A673 (cell line): ENCODE results near the gene NR0B2. TPM values are rescaled to one million over a fixed set of nuclear protein-coding genes. Genes with fewer than 3 reads are reported as not detected.
"Not testable (repeated sequence)": the region's sequence is repeated elsewhere in the genome, so short reads cannot be mapped to it uniquely, and the experiment has no call there.

Experiments
- BruUV-seq: library from RNA; stranded (reverse); fragments of 400-500 nt; replicated peaks from 2 replicates; lab custom pipeline; 2021; lab: Mats Ljungman, UMichigan
- CTCF ChIA-PET: fragments of 300-600 bp; sonication (Branson Sonifier 250); formaldehyde crosslinking; loops from one replicate; lab custom pipeline; 2022; ENCODE audit warnings: antibody characterized with exemption; lab: Charles Lee
- POLR2A ChIA-PET: fragments of 300-600 bp; sonication (Branson Sonifier 250); formaldehyde crosslinking; loops from one replicate; lab custom pipeline; 2022; ENCODE audit warnings: antibody characterized with exemption; ENCODE audit not compliant: low non-redundant PET; lab: Charles Lee
- DNase-seq: peaks from one replicate; pipeline ENCODE4 v3.0.0-alpha.2; 2015; ENCODE audit warnings: low spot score
- H3K27ac ChIP-seq: fragments of 200-600 bp; sonication (generic); 2 replicates; pipeline ENCODE4 v1.5.1; 2016; ENCODE audit warnings: mixed run types, low read depth, mild to moderate bottlenecking, mixed read lengths, antibody characterized with exemption, low read length; ENCODE audit not compliant: poor library complexity, severe bottlenecking
- H3K27me3 ChIP-seq: fragments of 200-600 bp; sonication (generic); replicated peaks from 2 replicates; pipeline ENCODE4 v1.6.1; 2017; ENCODE audit warnings: mixed run types, low read depth, mild to moderate bottlenecking, mixed read lengths, antibody characterized with exemption, low read length; ENCODE audit not compliant: insufficient read depth, poor library complexity
- H3K36me3 ChIP-seq: fragments of 200-600 bp; sonication (generic); 2 replicates; pipeline ENCODE4 v1.6.1; 2016; ENCODE audit warnings: mixed run types, mild to moderate bottlenecking, mixed read lengths, antibody characterized with exemption, low read length; ENCODE audit not compliant: insufficient read depth, poor library complexity, severe bottlenecking
- H3K4me1 ChIP-seq: fragments of 200-600 bp; sonication (generic); 2 replicates; pipeline ENCODE4 v1.6.1; 2017; ENCODE audit warnings: mixed run types, mild to moderate bottlenecking, mixed read lengths, antibody characterized with exemption, low read length; ENCODE audit not compliant: insufficient read depth, poor library complexity, severe bottlenecking
- H3K4me3 ChIP-seq: fragments of 200-600 bp; sonication (generic); 2 replicates; pipeline ENCODE4 v1.5.1; 2016; ENCODE audit warnings: low read depth, mixed run types, mild to moderate bottlenecking, mixed read lengths, low read length; ENCODE audit not compliant: poor library complexity, severe bottlenecking
- H3K9me3 ChIP-seq: fragments of 200-600 bp; sonication (generic); 2 replicates; pipeline ENCODE4 v1.6.1; 2016; ENCODE audit warnings: mixed run types, low read depth, mild to moderate bottlenecking, mixed read lengths, antibody characterized with exemption, low read length; ENCODE audit not compliant: poor library complexity, severe bottlenecking
- CTCF ChIP-seq: fragments of 300-800, 200-600 bp; sonication (generic); conservative IDR thresholded peaks from 2 replicates; pipeline ENCODE4 v1.5.1; 2017; ENCODE audit warnings: low read depth, mild to moderate bottlenecking, antibody characterized with exemption, low read length, moderate library complexity, mixed read lengths
- EZH2 ChIP-seq: fragments of 200-600 bp; sonication (generic); IDR thresholded peaks from 2 replicates; pipeline ENCODE4 v1.6.1; 2017; ENCODE audit warnings: borderline replicate concordance, low read depth, mild to moderate bottlenecking, mixed read lengths, antibody characterized with exemption, low read length; ENCODE audit not compliant: poor library complexity, severe bottlenecking
- intact Hi-C: fragments of 100-400 bp; cut with micrococcal nuclease; formaldehyde crosslinking; loops from one replicate; pipeline ENCODE4 v1.10.0; 2022; ENCODE audit not compliant: unreplicated experiment
- total RNA-seq: library from RNA; stranded (reverse); gene quantifications from 2 replicates; pipeline ENCODE4 v1.2.3, GENCODE V29; 2021

The NR0B2 gene
- total RNA-seq, 1 experiment from 2014 or later = not detected

- ChIA-PET POLR2A (no interaction called here), CTCF (no interaction called here)
Observed at GRCh38 chr1:26949266-26949925, 35.6 kb upstream of the NR0B2 start.

GRCh38 chr1:26948725-26949057 is 34.9 kb upstream of the NR0B2 start:
- BruUV-seq, H3K27ac ChIP-seq, POLR2A ChIA-PET, CTCF ChIA-PET, H3K9me3 ChIP-seq, intact Hi-C loops, H3K4me1 ChIP-seq, DNase-seq, H3K4me3 ChIP-seq, H3K27me3 ChIP-seq: not testable (repeated sequence)
- peaks cover 33% of the 10 kb centered on the region for H3K36me3 ChIP-seq

More at GRCh38 chr1:26949266-26949925, 35.6 kb upstream of the NR0B2 start:
- Histone ChIP-seq H3K9me3 (no peaks in the 10 kb centered on the region), H3K27ac (no peak overlapping the region), H3K27me3 (no peaks in the 10 kb centered on the region), H3K4me1 (no peaks in the 10 kb centered on the region), H3K36me3 (peaks cover 26% of the 10 kb centered on the region), H3K4me3 (no peak overlapping the region)
- BruUV-seq = no TSS peak
- no peak for DNase-seq
- TF ChIP-seq CTCF = no peak
- TF ChIP-seq EZH2 = no peak
- intact Hi-C loops = no loop called here

GRCh38 chr1:26946270-26946669 is 32.5 kb upstream of the NR0B2 start:
- H3K27ac ChIP-seq = no peak overlapping the region
- H3K4me1 ChIP-seq = no peaks in the 10 kb centered on the region
- POLR2A ChIA-PET = no interaction called here
- TF ChIP-seq CTCF (no peak), EZH2 (no peak)
- peaks cover 54% of the 10 kb centered on the region for H3K36me3 ChIP-seq
- CTCF ChIA-PET = no interaction called here
- H3K27me3 ChIP-seq = no peaks in the 10 kb centered on the region
- no TSS peak for BruUV-seq
- no peak overlapping the region for H3K4me3 ChIP-seq
- intact Hi-C loops = no loop called here
- no peak for DNase-seq
- H3K9me3 ChIP-seq = no peaks in the 10 kb centered on the region

GRCh38 chr1:26945728-26946127 is 32.0 kb upstream of the NR0B2 start:
- H3K36me3 ChIP-seq = peaks cover 54% of the 10 kb centered on the region
- CTCF ChIA-PET = no interaction called here

More at GRCh38 chr1:26945728-26946127, 32.0 kb upstream of the NR0B2 start:
- DNase-seq = no peak
- Histone ChIP-seq H3K27me3 (no peaks in the 10 kb centered on the region), H3K9me3 (no peaks in the 10 kb centered on the region), H3K27ac (no peak overlapping the region), H3K4me3 (no peak overlapping the region), H3K4me1 (no peaks in the 10 kb centered on the region)
- POLR2A ChIA-PET = no interaction called here
- no peak for TF ChIP-seq EZH2
- TF ChIP-seq CTCF = no peak
- no TSS peak for BruUV-seq
- intact Hi-C loops = no loop called here
